NCI-H1694 (cell line): ENCODE results near the gene MCU.
A peak's percentile ranks its signal among the peaks of the same experiment; 100 is the strongest.
"Not testable (repeated sequence)": the region's sequence is repeated elsewhere in the genome, so short reads cannot be mapped to it uniquely, and the experiment has no call there.

Experiments
- DNase-seq: peaks from one replicate; lab custom pipeline; 2025; lab: John Stamatoyannopoulos, UW

The MCU gene

GRCh38 chr10:72687035-72687434 lies 4.9 kb upstream of the MCU start:
- no peak for DNase-seq

DNA sequence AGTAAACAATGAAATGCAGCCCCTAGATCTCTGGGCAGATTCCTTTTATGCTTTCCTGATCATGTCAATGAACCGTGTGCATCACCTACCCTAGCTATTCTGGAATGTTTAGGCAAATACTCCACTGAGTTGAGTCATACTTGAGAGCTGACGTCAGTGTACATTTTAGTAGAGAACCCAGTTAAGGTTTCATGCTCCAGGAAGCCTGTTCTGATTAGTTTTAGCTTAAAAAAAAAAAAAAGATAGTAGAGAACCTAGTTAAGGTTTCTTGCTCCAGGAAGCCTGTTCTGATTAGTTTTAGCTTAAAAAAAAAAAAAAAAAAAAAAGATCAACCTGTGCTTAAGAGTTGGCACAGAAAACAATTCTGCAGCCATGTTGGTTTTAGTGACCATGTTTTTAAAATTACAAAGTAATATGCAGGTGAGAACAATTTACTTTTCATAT lies 3.7 kb upstream of the MCU start:
- no peak for DNase-seq

DNA sequence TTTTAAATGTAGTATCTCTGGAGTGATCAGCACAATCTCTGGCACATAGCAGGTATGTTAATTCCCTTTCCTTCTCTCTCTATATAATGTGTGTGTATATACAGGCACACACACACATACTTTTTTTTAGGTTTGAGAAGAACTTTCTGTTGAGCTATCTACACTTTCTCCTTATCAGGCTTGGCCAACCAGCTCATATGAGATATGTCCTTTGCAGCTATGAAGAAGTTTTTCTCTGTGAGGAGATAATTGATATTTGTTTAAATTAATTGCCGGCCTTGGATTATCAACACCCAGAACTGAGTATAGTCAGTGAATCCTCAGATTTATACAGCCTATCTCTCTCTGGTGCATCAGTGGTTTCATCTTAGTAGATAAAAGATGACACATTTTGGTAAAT lies 2.3 kb upstream of the MCU start:
- no peak for DNase-seq

DNA sequence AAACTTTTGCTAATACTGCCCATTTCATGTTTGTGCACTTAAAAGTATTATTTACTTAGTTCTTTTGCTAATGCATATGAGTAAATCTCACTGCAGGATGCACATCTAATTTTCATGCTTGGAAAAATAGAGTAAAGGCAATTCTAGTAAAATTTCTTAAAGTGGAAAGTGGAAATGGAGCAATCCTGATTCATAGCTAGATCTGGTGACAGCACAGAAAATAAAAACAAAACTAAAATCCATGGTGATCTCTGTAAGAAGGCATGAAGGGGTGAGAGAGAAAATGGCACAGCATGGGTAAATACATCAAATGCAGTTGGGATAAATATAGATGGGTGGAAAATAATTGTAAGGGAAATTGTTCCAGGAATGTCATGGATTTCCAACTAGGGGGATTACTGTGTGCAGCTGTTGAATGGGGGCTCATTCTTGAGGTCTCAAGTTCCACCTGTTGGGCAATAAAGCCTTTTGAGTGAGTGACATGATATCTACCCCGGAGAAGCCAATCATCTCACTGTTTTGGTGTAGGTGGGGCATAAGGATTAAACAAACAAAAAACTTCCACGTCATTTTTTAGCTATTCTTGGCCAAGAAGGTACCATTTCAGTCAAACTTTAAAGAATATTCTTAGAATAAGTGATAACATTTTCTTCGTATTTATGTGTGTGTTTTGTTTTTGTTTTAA lies 1.7 kb upstream of the MCU start:
- no peak for DNase-seq

DNA sequence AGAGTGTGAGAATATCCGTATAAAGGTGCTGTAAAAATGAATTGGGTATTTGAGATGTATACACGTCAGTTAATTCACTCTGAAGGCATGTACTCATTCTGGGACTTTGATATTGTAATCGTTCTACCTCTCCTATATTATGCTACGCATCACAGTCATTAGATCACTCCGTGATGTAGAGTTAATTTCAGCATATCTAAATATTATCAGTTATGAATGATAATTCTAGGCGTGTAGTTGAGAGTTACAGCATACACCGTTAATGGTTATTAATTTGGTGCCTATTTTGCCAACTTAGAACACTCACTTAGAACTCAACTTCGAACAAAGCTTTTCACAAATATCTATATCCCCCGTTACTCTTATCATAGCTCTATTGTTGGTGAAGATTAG lies 477 bp upstream of the MCU start:
- DNase-seq, result no peak

DNA sequence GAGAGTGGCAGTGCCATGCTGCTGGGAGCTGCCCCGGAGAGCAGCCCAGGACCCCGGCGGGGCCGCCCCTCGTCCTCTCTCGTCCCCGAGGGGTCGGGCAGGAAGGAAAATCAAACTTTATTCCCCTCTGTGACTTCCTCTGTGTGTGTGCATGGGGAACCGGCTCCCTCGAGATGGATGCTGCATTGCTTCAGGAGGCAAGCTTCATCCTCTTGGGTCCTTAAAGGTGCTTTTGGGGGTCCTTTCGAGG lies 726 bp downstream of the MCU start:
- no peak for DNase-seq

GRCh38 chr10:72692994-72693781 lies 1.2 kb downstream of the MCU start:
- peak; percentile 10 for DNase-seq

DNA sequence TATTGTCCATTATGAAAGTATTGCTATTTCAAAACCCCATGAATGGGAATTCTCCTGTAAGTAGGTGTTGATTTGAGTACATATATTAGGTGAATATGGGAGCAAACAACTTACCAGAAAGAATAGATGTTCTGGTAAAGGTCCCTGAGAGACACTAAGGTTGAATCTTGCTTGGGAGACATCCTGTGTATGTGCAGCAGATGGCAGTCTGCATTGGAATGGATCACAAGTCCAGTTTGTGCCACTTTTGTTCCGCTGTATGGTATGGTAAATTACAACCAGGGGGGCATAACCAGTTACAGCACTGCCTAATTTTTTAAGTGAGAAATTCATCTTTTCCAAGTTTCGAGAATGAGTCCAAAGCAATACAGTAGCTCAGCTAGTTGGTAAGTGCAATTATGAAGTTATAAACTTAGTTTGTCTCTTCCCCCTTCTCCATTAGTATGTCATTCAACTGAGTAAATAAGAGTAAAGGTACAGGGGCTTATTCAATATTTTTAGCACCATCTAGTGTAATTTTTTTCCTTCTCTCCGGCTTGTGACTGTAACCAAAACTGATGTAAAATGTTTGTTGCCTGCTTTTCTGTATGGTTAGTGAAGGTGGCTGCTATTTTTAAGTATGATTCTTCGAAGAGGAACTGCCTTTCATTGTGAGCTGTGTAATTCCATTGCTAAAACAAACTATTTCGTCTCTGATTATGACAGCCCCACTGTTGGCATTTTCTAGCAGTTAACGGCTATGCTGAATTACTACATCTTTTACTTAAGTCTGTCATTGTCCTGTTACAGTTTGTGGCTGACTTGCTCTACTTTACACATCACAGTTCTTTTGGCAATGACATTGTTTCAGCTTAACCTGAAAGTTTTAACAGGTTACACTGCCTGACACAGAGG lies 2.8 kb downstream of the MCU start:
- no peak for DNase-seq

DNA sequence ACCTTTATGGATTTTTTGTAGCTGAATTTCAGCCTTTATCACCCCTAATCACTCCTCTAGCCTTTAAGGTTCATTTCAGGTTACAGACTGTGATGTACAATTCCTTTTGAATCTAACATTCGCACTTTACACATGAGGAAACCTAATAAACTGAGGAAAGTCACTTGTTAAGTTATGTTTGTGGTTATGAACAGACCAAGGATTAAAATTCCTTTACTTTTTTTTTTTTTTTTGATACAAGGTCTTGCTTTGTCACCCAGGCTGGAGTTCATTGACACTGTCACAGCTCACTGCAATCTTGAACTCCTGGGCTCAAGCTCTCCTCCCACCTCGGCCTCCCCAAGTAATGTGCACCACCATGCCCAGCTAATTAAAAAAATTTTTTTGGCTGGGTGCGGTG lies 3.6 kb downstream of the MCU start:
- no peak for DNase-seq

- no peak for DNase-seq
These were observed 5.8 kb downstream of the MCU start for GRCh38 chr10:72697716-72698115.

DNA sequence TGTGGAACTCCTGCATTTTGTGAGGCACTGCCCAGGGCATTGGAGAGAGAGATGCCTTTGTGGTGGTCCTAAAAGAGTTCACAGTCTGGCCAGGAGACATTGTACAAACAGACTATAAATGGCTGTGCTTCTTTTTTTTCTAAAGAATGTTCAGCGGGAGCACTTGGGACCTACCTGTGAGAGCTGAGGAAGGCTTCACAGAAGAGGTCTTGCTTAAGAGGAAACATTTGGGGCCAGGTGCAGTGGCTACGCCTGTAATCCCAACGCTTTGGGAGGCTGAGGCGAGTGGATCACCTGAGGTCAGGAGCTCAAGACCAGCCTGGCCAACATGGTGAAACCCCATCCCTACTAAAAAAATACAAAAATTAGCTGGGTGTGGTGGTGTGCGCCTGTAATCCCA lies 10.5 kb downstream of the MCU start:
- not testable (repeated sequence) for DNase-seq

DNA sequence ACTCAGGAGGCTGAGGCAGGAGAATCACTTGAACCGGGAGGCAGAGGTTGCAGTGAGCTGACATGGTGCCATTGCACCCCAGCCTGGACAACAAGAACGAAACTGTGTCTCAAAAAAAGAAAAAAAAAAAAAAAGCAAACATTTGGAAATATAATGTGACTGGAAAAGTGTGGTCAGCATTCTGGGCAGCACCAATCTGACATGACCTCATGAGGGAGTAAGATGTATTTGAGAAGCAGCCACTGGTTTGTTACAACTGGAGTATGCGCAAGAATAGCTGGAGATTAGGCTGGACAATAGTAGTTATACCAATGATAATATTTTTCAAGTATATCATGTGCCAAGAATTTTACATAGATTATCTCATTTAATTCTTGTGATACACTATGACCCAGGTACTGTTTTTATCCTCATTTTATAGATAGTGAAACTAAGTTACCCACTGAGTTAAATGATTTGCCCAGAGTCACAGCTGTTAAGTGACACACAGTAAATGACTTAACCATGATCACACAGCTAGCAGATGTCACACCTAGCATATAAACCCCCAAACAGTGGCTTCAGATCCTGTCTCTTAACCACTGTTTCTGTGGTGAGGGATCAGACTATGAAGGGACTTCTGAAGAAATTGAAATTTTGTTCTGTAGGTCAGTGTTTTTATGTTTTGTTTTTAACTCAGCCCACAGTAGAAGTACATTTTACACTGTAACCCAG lies 11.1 kb downstream of the MCU start:
- no peak for DNase-seq

GRCh38 chr10:72704117-72704516 lies 12.2 kb downstream of the MCU start:
- DNase-seq, result no peak

DNA sequence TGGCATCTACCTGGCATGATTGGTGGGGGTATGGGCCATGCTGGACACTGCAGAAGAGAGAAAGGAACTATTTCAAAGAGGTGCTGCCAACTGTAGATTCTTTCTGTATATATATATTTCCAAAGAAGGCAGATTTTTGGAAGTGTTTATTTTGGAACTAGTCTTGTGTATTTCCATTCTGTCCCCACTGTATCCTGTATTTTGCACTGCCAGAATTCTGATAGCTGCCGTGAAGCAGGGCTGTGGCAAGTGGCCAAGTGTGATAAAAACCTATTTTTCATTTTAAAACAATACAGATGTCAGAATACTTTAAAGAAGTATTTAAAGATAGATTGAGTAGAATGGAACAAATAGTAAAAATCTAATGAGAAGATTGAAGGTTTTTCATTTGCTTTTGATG lies 17.1 kb downstream of the MCU start:
- no peak for DNase-seq

GRCh38 chr10:72712136-72712535 lies 20.2 kb downstream of the MCU start:
- DNase-seq, result no peak

GRCh38 chr10:72719941-72720592 lies 28.1 kb downstream of the MCU start:
- DNase-seq, result no peak

DNA sequence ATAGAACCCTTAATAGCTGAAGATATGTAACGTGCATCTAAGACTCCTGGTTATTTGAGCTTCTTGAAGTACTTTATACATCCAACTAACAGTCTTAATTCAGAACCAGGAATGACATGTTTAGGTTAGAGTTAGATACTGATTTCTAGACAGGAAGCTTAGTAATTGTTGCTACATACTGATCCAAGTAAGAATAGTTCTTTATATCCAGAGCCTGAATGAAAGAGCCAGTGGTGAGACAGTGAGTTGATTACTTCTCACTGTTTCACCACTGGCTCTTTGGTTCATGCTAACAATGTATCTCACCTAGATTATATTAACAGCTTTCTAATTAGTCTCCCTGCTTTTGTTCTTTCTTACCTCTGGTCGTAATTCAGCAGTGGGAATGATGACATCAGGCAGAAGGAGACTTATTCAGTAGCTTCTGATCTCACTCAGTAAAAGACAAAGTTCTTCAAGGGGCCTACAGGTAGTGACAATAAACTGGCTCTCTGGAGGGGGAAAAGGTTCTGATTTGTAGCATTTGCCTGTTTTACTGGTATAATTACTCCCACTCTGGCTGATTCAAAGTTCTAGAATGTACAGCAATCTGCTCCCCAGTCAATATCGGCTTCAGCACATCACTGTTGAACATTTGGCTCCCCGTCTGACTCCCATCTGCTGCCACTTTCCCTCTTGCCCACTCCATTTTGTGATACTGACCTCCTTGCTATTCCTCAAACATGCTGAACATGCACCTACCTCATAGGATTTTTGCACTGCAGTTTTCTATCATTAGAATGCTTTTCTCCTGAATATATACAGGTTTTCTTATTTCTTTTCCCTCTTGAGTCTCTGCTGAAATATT lies 29.1 kb downstream of the MCU start:
- DNase-seq, result peak; percentile 10

DNA sequence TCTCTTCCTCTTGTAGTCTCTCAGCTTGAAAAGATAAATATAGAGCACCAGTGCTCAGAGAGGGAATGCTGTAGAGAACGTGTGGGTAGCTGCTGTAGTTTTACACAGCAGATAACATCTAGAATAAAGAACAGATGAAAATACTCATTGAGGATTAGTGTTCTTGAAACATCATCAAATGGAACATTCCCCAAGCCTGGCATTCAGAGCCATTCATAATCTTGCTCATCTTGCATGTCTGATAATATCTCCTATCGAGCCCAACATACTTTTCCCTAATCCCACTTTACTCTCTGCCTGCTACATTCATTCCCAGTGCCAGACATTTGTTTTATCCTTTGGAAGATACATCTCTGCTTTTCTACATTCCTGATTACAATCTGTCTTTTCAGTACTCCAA lies 35.2 kb downstream of the MCU start:
- DNase-seq, result no peak

DNA sequence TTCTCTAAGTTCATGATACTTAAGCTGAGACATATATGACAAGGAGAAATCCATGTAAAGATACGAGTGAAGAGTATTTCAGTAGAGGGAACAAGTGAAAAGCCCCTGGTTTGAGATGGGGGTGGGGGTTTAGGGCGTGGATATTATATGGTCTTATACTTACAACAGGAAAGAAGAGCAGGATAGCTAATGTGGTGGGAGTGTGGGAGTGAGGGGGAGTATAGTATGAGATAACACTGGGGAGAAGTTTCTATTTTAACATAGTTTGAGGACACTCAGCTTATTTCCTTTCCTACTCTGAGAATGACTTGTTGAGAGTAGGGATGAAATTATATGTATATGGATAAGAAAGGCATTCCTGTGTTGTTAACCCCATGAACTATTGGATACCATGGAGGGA lies 36.5 kb downstream of the MCU start:
- no peak for DNase-seq

GRCh38 chr10:72729528-72729927 lies 37.6 kb downstream of the MCU start:
- no peak for DNase-seq

- DNase-seq, result no peak
These were observed 38.5 kb downstream of the MCU start for GRCh38 chr10:72730479-72730878.
